Testis (tissue), 3 donors: Measurements from ENCODE around the gene SLC47A2. TPM values are rescaled to one million over a fixed set of nuclear protein-coding genes. Genes with fewer than 3 reads are reported as not detected.

ENCODE experiments used
- DNase-seq: peaks from one replicate; pipeline ENCODE4 v3.0.0-alpha.2; 2019
- H3K27ac ChIP-seq, 2 donors: fragments of 200-600 bp; sonication (generic); one replicate each; pipeline ENCODE4 v1.5.1; 2019
- H3K27me3 ChIP-seq: fragments of 200-600 bp; sonication (generic); one replicate; pipeline ENCODE4 v1.5.1; 2019
- H3K36me3 ChIP-seq: fragments of 200-600 bp; sonication (generic); one replicate; pipeline ENCODE4 v1.5.1; 2017; ENCODE audit warnings: low read depth; ENCODE audit errors: missing control alignments
- H3K4me1 ChIP-seq: fragments of 200-600 bp; sonication (generic); one replicate; pipeline ENCODE4 v1.5.1; 2019
- H3K4me3 ChIP-seq, 2 donors: fragments of 200-600 bp; sonication (generic); one replicate each; pipeline ENCODE4 v1.5.1; 2017 to 2019
- H3K9me3 ChIP-seq: fragments of 200-600 bp; sonication (generic); one replicate; pipeline ENCODE4 v1.5.1; 2017
- POLR2A ChIP-seq: fragments of 450-650 bp; IDR thresholded peaks from one replicate; pipeline ENCODE4 v1.6.1; 2017; ENCODE audit warnings: antibody characterized with exemption, mild to moderate bottlenecking, moderate library complexity
- WGBS, 2 donors: methylation state at CpG; one replicate each; pipeline ENCODE4 v1.1.5; 2018; 5-methylcytosine and 5-hydroxymethylcytosine counted together
- intact Hi-C: fragments of 100-400 bp; cut with DNase I; formaldehyde crosslinking; loops from one replicate; pipeline ENCODE4 v1.15.1; 2023; ENCODE audit warnings: low total_unique reads
- polyA plus RNA-seq: library from polyadenylated mRNA; stranded (reverse); fragments of 350-450 nt; fragmentation: Illumina TruSeq; extraction: RNeasy Lipid Tissue Mini Kit (QIAGEN cat#74804); gene quantifications from one replicate; pipeline ENCODE4 v1.2.3, GENCODE V29; 2014; ENCODE audit warnings: low read depth, low replicate concordance; ENCODE audit not compliant: insufficient read depth
- total RNA-seq, 2 donors: library from RNA; depleted of rRNA; stranded (reverse); fragments of >200 nt; gene quantifications; one replicate each; pipeline ENCODE4 v1.2.3, GENCODE V29; 2016
- TF ChIP-seq, protein P1 (sequence below), 3 experiments: fragments of 450-650 bp in 2 of 3; fragments of 200-600 bp in 1 of 3; sonication (generic) in 1 of 3; IDR thresholded peaks; one replicate each; pipeline ENCODE4 v1.5.1; 2016 to 2019; ENCODE audit warnings: antibody characterized with exemption in 3 of 3, mild to moderate bottlenecking in 2 of 3, moderate library complexity in 1 of 3

SLC47A2 gene
- total and polyA plus RNA-seq, 3 donors from 2014 or later: 0.16 to 1.1 (median 0.50) TPM

GRCh38 chr17:19644493-19645210 is 71.7 kb downstream of the SLC47A2 start:
- intact Hi-C loops: loop anchor here (5.0 to 10.0 kb wide), 2 partner anchors 83 to 130 kb away; no protein-coding TSS in a partner anchor
- H3K4me3 ChIP-seq: no peak overlapping the region
- WGBS, 2 donors: 81 to 83% methylated on average over 5 of the region's 5 CpGs
- TF ChIP-seq, protein P1, sequence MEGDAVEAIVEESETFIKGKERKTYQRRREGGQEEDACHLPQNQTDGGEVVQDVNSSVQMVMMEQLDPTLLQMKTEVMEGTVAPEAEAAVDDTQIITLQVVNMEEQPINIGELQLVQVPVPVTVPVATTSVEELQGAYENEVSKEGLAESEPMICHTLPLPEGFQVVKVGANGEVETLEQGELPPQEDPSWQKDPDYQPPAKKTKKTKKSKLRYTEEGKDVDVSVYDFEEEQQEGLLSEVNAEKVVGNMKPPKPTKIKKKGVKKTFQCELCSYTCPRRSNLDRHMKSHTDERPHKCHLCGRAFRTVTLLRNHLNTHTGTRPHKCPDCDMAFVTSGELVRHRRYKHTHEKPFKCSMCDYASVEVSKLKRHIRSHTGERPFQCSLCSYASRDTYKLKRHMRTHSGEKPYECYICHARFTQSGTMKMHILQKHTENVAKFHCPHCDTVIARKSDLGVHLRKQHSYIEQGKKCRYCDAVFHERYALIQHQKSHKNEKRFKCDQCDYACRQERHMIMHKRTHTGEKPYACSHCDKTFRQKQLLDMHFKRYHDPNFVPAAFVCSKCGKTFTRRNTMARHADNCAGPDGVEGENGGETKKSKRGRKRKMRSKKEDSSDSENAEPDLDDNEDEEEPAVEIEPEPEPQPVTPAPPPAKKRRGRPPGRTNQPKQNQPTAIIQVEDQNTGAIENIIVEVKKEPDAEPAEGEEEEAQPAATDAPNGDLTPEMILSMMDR (IDR thresholded peaks at IDR 0.05): no peak
- TF ChIP-seq POLR2A: no peak
- H3K4me1 ChIP-seq: peaks cover 19% of the 10 kb centered on the region
- H3K27me3 ChIP-seq: no peaks in the 10 kb centered on the region
- H3K27ac ChIP-seq: no peak overlapping the region
- no peaks in the 10 kb centered on the region for H3K9me3 ChIP-seq
- H3K36me3 ChIP-seq: no peaks in the 10 kb centered on the region
- no peak for DNase-seq

DNA sequence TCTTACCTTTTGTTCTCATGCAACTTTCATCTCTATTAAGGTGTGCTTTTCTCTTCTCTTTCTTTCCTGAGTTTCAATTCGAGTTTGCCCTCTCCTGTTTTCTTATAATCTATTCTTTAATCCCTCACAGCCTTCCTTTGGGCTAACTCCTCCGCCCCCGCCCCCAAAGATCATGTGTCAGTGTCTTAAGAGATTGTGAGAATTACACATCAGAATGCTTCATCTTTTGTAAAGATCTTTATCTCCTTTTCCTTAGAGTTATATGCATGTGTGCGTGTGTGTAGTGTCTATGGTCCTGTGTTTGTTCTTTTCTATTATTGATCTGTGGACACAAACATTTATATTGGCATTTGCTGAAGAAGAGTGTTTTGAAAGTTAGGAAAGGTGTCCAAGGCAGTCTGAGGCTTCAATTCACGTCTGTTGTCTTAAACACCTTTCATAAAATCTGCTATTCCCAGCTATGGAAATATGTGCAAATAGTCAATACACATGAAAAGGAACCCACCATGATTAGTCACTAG is 74.0 kb downstream of the SLC47A2 start:
- DNase-seq: no peak
- intact Hi-C loops: loop anchor here (10.0 kb wide), 1 partner anchor 128 kb away; no protein-coding TSS in a partner anchor
- Histone ChIP-seq H3K4me1 (peaks cover 14% of the 10 kb centered on the region), H3K27me3 (no peaks in the 10 kb centered on the region), H3K36me3 (no peaks in the 10 kb centered on the region), H3K4me3 (no peak overlapping the region), H3K9me3 (no peaks in the 10 kb centered on the region), H3K27ac (no peak overlapping the region)
- TF ChIP-seq POLR2A: no peak
- TF ChIP-seq, protein P1 (IDR thresholded peaks at IDR 0.05): no peak
- 76 to 86% methylated on average over 5 of the region's 5 CpGs for WGBS, 2 donors

GRCh38 chr17:19641687-19642372 is 74.6 kb downstream of the SLC47A2 start:
- 88 to 95% methylated on average over 4 of the region's 4 CpGs for WGBS, 2 donors
- peaks cover 8% of the 10 kb centered on the region for H3K4me1 ChIP-seq
- TF ChIP-seq POLR2A: no peak
- TF ChIP-seq, protein P1 (IDR thresholded peaks at IDR 0.05): no peak
- no peaks in the 10 kb centered on the region for H3K27me3 ChIP-seq
- H3K4me3 ChIP-seq: no peak overlapping the region
- no peak overlapping the region for H3K27ac ChIP-seq
- intact Hi-C loops: loop anchor here (10.0 kb wide), 1 partner anchor 127 kb away; no protein-coding TSS in a partner anchor
- H3K9me3 ChIP-seq: no peaks in the 10 kb centered on the region
- no peaks in the 10 kb centered on the region for H3K36me3 ChIP-seq
- no peak for DNase-seq

DNA sequence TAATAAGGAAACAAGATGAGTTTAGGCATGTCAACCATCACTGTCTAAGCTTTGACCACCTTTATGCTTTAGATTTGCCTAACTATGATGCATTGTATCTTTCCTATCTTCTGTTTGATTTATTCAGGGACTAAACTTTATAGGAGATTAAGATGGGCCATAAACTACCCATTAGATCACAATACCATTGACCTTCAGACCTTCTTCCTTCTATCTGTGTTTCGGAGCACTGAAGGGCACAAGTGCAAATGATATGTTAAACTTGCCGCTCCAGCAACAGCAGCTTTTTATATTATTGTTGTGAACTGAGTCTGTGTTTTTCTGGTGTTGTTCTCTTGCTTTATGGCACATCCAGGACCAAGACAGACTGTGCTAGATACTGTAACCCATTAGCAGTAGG is 84.5 kb downstream of the SLC47A2 start:
- intact Hi-C loops: no loop called here
- H3K36me3 ChIP-seq: no peaks in the 10 kb centered on the region
- H3K4me3 ChIP-seq: no peak overlapping the region
- no peak overlapping the region for H3K27ac ChIP-seq
- H3K9me3 ChIP-seq: no peaks in the 10 kb centered on the region
- WGBS, 2 donors: 76 to 77% methylated on average over 2 of the region's 2 CpGs
- TF ChIP-seq, protein P1 (IDR thresholded peaks at IDR 0.05): no peak
- TF ChIP-seq POLR2A: no peak
- no peaks in the 10 kb centered on the region for H3K4me1 ChIP-seq
- H3K27me3 ChIP-seq: no peaks in the 10 kb centered on the region
- DNase-seq: no peak
